Lower lobe of right lung (tissue), 2 donors: ENCODE data around the gene HELQ. TPM values are rescaled to one million over a fixed set of nuclear protein-coding genes. Genes with fewer than 3 reads are reported as not detected.

Experiments
- ATAC-seq, 2 donors: fragments of 200-7000 bp; cut with Tn5 transposase; one replicate each; pipeline ENCODE4 v1.9.1; 2020 to 2022; ENCODE audit warnings: mild to moderate bottlenecking in 2 of 2, moderate library complexity in 2 of 2
- DNase-seq: peaks from one replicate; pipeline ENCODE4 v3.0.0-alpha.2; 2020
- H3K27ac ChIP-seq: fragments of 200-600 bp; one replicate; pipeline ENCODE4 v1.8.0; 2022
- H3K27me3 ChIP-seq: fragments of 200-600 bp; one replicate; pipeline ENCODE4 v1.8.0; 2022; ENCODE audit warnings: low read depth
- H3K36me3 ChIP-seq: fragments of 200-600 bp; one replicate; pipeline ENCODE4 v1.8.0; 2022; ENCODE audit warnings: mild to moderate bottlenecking
- H3K4me1 ChIP-seq: fragments of 200-600 bp; one replicate; pipeline ENCODE4 v1.8.0; 2022
- H3K4me3 ChIP-seq: fragments of 200-600 bp; one replicate; pipeline ENCODE4 v1.8.0; 2022; ENCODE audit warnings: mild to moderate bottlenecking
- H3K9me3 ChIP-seq: fragments of 200-600 bp; one replicate; pipeline ENCODE4 v1.8.0; 2022
- intact Hi-C: fragments of 100-400 bp; cut with DNase I; formaldehyde crosslinking; loops from one replicate; pipeline ENCODE4 v1.11.0; 2022
- total RNA-seq: library from RNA; stranded (reverse); fragmentation: NEBNext Ultra II Directional; extraction: Animal tissue kit (Norgen Biotek cat#: 25700); gene quantifications from one replicate; pipeline ENCODE4 v1.2.1, GENCODE V29; 2021
- TF ChIP-seq, protein P1 (sequence below): fragments of 200-600 bp; IDR thresholded peaks from one replicate; pipeline ENCODE4 v1.8.0; 2022; ENCODE audit warnings: antibody characterized with exemption, mild to moderate bottlenecking
- donor health status: DM: no; HTN: yes; CAD: no; lungs with severe emphysema.

Gene HELQ
- total RNA-seq, 1 donor from 2014 or later = 18.8 TPM

DNA sequence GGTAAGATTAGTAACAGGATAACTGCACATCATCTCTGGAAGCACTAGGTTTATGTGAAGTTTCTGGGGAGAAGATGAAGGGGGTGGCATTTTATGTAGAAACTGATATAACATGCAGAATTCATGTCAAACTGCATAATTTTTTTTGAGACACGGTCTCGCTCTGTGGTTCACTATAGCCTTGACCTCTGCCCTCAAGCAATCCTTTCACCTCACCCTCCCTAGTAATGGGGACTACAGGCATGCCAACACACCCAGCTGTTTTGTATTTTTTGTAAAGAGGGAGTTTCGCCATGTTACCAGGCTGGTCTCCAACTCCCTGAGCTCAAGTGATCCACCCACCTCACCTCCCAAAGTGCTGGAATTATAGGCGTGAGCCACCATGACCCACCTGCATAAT, 17.8 kb upstream of the HELQ start:
- no peaks in the 10 kb centered on the region for H3K9me3 ChIP-seq
- no peak overlapping the region for H3K4me3 ChIP-seq
- ATAC-seq = no peak
- TF ChIP-seq, protein P1, sequence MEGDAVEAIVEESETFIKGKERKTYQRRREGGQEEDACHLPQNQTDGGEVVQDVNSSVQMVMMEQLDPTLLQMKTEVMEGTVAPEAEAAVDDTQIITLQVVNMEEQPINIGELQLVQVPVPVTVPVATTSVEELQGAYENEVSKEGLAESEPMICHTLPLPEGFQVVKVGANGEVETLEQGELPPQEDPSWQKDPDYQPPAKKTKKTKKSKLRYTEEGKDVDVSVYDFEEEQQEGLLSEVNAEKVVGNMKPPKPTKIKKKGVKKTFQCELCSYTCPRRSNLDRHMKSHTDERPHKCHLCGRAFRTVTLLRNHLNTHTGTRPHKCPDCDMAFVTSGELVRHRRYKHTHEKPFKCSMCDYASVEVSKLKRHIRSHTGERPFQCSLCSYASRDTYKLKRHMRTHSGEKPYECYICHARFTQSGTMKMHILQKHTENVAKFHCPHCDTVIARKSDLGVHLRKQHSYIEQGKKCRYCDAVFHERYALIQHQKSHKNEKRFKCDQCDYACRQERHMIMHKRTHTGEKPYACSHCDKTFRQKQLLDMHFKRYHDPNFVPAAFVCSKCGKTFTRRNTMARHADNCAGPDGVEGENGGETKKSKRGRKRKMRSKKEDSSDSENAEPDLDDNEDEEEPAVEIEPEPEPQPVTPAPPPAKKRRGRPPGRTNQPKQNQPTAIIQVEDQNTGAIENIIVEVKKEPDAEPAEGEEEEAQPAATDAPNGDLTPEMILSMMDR = no peak
- no peaks in the 10 kb centered on the region for H3K4me1 ChIP-seq
- intact Hi-C loops = no loop called here
- no peaks in the 10 kb centered on the region for H3K27me3 ChIP-seq
- no peak overlapping the region for H3K27ac ChIP-seq
- H3K36me3 ChIP-seq = peaks cover 33% of the 10 kb centered on the region
- DNase-seq = no peak

DNA sequence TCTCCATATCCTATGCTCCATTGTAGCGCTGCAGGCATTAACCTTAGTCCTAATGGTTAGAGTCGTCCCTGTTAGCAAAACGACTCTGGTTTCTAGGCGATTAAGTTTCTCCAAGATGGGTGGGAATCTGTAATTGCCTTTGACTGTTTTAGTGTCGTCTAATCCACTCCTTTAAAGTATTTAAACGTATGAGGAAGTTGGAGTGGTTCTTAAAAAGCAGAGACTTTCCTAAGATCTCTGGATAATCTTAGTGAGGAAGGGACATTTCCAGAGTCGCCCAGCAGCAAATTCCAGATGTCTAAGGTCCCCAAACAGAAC, 520 bp upstream of the HELQ start:
- intact Hi-C loops = no loop called here
- TF ChIP-seq, protein P1 = no peak
- ATAC-seq = no peak

DNA sequence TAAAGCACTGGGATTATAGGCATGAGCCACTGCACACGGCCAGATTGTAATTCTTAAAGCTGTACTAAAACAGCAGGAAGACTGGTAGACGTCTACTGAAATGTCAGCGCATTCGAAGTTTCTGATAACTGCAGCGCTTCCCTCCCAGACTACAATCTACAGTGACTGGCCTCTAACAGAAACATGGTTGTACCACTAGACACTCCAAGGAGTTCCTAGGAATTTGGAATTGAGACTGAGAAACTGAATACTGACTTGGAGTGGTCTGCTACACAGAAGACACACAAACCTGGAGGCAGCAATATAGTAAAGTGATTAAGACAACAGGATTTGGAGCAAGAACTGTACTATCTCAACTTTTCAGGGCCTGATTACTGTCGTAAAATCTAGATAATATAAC, 937 bp downstream of the HELQ start:
- peak overlapping the region; percentile 65 for H3K4me3 ChIP-seq
- H3K27ac ChIP-seq = peak overlapping the region; percentile 95
- peaks cover 32% of the 10 kb centered on the region for H3K4me1 ChIP-seq
- intact Hi-C loops = no loop called here
- no peaks in the 10 kb centered on the region for H3K9me3 ChIP-seq
- TF ChIP-seq, protein P1 = no peak
- ATAC-seq = peak in 1 of 2 donors; percentile 6
- no peak for DNase-seq
- no peaks in the 10 kb centered on the region for H3K27me3 ChIP-seq
- peaks cover 39% of the 10 kb centered on the region for H3K36me3 ChIP-seq

More for the DNA sequence above, 520 bp upstream of the HELQ start:
- no peak for DNase-seq
- H3K4me3 ChIP-seq = peak overlapping the region; percentile 65
- peaks cover 53% of the 10 kb centered on the region for H3K36me3 ChIP-seq
- H3K27ac ChIP-seq = peak overlapping the region; percentile 95
- H3K27me3 ChIP-seq = no peaks in the 10 kb centered on the region
- peaks cover 32% of the 10 kb centered on the region for H3K4me1 ChIP-seq
- no peaks in the 10 kb centered on the region for H3K9me3 ChIP-seq

DNA sequence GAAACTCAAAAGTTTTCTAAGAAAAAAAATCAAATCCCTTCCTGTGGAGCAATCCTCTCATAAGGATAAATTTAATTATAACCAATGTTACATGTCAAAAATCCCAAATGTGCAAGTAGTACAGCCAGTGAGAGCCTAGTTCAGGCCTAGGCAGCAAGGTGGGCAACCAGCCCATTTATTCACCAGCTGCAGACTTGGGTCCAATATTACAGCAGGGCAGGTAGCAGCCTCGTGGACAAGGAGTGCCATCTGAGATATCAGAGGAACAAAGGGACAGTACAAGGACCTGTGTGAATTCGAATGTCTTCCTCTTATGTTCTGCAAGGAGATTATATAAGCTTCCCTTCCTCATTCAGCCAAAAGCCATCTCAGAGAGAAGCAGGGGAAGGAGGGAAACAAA, 6.6 kb downstream of the HELQ start:
- Histone ChIP-seq H3K9me3 (no peaks in the 10 kb centered on the region), H3K4me1 (peaks cover 5% of the 10 kb centered on the region), H3K27me3 (no peaks in the 10 kb centered on the region), H3K4me3 (no peak overlapping the region), H3K27ac (no peak overlapping the region), H3K36me3 (peaks cover 46% of the 10 kb centered on the region)
- ATAC-seq (no peak), DNase-seq (no peak)
- TF ChIP-seq, protein P1 = no peak
- intact Hi-C loops = no loop called here

DNA sequence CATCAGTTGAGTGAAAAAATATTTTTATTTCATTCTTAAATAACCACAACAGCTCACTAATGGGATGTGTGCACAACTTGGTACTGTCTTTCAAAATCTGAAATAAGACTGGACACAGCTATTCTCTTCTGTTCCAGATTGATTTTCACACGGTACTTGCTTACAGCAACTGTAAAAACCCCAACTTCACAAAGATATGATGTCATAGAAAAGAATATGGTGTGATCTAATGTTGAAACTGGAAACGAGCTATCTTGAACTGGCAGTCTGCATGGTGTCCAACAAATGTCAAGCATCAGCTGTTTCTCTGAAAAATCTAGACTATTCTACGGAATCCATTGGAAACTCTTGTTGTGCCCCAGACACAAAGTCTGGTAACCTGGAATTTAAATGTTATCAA, 14.7 kb downstream of the HELQ start:
- Histone ChIP-seq H3K4me1 (no peaks in the 10 kb centered on the region), H3K9me3 (no peaks in the 10 kb centered on the region), H3K27ac (no peak overlapping the region), H3K4me3 (no peak overlapping the region), H3K36me3 (peaks cover 73% of the 10 kb centered on the region), H3K27me3 (no peaks in the 10 kb centered on the region)
- no peak for DNase-seq
- TF ChIP-seq, protein P1 = no peak
- ATAC-seq = no peak
- intact Hi-C loops = no loop called here
